Omental fat pad (tissue), 4 donors: ENCODE results near the gene TCP11. TPM values are rescaled to one million over a fixed set of nuclear protein-coding genes. Genes with fewer than 3 reads are reported as not detected.

Experiments used
- ATAC-seq: fragments of 150-250 bp; one replicate; pipeline ENCODE4 v1.9.1; 2016; ENCODE audit warnings: mild to moderate bottlenecking, moderate library complexity; ENCODE audit not compliant: low FRiP score
- DNase-seq: peaks from one replicate; pipeline ENCODE4 v3.0.0-alpha.2; 2019; ENCODE audit warnings: low spot score
- total RNA-seq, 4 donors: library from RNA; depleted of rRNA; stranded (reverse); fragments of >200 nt; gene quantifications; one replicate each; pipeline ENCODE4 v1.1.0, GENCODE V29; 2016
- TF ChIP-seq, protein P1 (sequence below), 3 donors: fragments of 450-650 bp; IDR thresholded peaks; one replicate each; pipeline ENCODE4 v1.5.1; 2016 to 2017; ENCODE audit warnings: antibody characterized with exemption in 3 of 3, mild to moderate bottlenecking in 3 of 3, moderate library complexity in 2 of 3

Gene TCP11
- total RNA-seq, 4 donors from 2014 or later, result not detected

- no peak for ATAC-seq
- TF ChIP-seq, protein P1, sequence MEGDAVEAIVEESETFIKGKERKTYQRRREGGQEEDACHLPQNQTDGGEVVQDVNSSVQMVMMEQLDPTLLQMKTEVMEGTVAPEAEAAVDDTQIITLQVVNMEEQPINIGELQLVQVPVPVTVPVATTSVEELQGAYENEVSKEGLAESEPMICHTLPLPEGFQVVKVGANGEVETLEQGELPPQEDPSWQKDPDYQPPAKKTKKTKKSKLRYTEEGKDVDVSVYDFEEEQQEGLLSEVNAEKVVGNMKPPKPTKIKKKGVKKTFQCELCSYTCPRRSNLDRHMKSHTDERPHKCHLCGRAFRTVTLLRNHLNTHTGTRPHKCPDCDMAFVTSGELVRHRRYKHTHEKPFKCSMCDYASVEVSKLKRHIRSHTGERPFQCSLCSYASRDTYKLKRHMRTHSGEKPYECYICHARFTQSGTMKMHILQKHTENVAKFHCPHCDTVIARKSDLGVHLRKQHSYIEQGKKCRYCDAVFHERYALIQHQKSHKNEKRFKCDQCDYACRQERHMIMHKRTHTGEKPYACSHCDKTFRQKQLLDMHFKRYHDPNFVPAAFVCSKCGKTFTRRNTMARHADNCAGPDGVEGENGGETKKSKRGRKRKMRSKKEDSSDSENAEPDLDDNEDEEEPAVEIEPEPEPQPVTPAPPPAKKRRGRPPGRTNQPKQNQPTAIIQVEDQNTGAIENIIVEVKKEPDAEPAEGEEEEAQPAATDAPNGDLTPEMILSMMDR (IDR thresholded peaks at IDR 0.05), result no peak
- no peak for DNase-seq
Measured at GRCh38 chr6:35178012-35178411, 36.9 kb upstream of the TCP11 start.

DNA sequence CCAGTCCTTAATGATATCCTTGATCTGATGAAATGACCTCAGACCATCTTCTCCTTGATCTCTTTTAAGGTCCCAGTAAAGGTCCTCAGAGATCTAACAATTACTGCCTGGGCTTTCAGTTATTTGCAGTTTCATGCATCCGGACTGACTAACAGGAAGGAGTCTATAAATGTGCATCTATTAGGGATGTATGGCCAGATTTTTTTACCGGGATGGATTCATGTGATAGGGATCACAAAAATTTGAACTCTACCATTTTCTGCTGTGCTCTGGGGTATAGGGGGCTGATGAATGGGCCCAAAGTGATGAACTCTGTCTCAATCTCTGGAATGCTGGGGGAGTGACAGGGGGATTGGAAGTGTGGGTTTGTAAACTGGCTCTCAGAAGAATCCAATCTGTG is 36.5 kb upstream of the TCP11 start:
- TF ChIP-seq, protein P1 (IDR thresholded peaks at IDR 0.05), result no peak
- no peak for ATAC-seq
- no peak for DNase-seq

- ATAC-seq (no peak), DNase-seq (no peak)
- TF ChIP-seq, protein P1 (IDR thresholded peaks at IDR 0.05), result no peak
Measured at GRCh38 chr6:35177157-35177556, 36.0 kb upstream of the TCP11 start.

DNA sequence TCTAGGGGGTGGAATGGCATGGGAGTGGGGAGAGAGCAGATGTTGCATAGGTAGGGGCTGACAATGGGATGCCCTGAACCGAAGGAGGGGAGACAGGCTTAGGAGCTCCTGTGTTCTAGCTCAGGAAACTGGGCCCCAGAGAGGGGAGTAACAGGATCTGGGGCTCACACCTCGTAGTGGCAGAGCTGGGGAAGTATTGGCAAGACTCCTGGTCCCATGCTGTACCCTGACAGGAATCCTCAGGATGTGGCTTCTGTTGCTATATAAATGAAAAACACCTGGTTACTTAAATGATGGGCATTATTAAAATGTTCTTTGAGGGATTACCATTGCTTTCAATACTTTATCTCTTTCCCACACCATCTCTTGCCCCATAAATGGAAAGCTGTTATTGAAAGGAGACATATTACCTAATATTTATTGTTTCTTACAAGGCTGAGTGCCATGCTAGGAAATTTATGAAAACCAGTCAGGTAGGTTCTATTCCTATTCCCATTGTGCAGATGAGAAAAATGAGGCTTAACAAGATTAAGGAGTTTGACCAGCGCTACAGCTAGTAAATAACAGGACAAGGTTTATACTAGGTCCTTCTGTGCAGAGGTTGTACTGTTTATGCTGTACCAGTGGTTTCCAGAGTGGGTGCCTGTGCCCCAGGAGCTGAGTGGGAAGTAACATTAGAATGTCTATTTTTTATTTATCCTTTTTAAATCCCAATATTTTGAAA is 35.3 kb upstream of the TCP11 start:
- ATAC-seq, result no peak

DNA sequence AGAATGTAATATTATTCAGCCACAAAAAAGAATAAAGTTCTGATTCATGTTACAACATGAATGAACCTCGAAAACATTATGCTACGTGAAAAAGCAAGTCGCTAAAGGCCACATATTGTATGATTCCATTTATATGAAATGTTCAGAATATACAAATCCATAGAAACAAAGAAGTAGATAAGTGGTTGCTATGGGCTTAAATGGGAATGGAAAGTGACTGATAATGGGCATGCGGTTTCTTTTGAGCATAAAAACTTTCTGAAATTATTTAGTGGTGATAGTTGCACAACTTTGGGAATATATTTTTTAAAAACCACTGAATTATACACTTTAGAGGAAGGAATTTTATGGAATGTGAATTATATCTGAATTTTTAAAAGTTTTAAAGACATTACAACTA is 33.4 kb upstream of the TCP11 start:
- ATAC-seq (no peak), DNase-seq (no peak)
- TF ChIP-seq, protein P1 (IDR thresholded peaks at IDR 0.05), result no peak

More for the DNA sequence above, 35.3 kb upstream of the TCP11 start:
- DNase-seq, result no peak
- TF ChIP-seq, protein P1 (IDR thresholded peaks at IDR 0.05), result no peak

DNA sequence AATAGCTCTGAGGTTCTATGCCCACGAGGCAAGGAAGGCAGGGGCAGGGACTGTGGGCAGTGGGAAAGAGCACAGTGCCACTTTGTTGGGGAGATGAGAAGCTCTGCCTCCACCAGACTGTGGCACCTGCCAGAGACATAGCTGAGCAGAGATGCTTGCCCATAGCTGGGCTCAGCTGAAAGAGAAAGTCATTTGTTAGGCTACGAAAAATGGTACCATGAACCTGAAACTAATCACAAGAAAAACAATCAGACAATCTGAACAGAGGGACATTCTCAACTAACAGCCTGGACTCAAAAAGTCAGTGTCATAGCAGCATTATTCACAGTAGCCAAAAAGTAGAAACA is 32.9 kb upstream of the TCP11 start:
- TF ChIP-seq, protein P1 (IDR thresholded peaks at IDR 0.05), result no peak
- ATAC-seq (no peak), DNase-seq (no peak)

GRCh38 chr6:35173427-35174087 is 32.4 kb upstream of the TCP11 start:
- ATAC-seq, result no peak
- no peak for DNase-seq
- TF ChIP-seq, protein P1 (IDR thresholded peaks at IDR 0.05), result no peak
